Caco-2 (cell line): ENCODE data around the gene CELA2B. TPM values are rescaled to one million over a fixed set of nuclear protein-coding genes. Genes with fewer than 3 reads are reported as not detected.

ENCODE experiments used
- BruUV-seq: library from RNA; stranded (reverse); fragments of 400-500 nt; replicated peaks from 2 replicates; lab custom pipeline; 2021; lab: Mats Ljungman, UMichigan
- CTCF ChIA-PET: fragments of 300-600 bp; sonication (Branson Sonifier 250); formaldehyde crosslinking; loops from one replicate; lab custom pipeline; 2022; ENCODE audit warnings: antibody characterized with exemption; lab: Charles Lee
- POLR2A ChIA-PET: fragments of 300-600 bp; sonication (Branson Sonifier 250); formaldehyde crosslinking; loops from one replicate; lab custom pipeline; 2022; ENCODE audit warnings: antibody characterized with exemption; lab: Charles Lee
- DNase-seq, 2 experiments: peaks; one replicate each; pipeline versions ENCODE4 v3.0.0 to v3.0.0-alpha.2; 2020 to 2022
- H3K27me3 ChIP-seq: replicated peaks from 2 replicates; pipeline ENCODE4 v1.6.0; 2011; ENCODE audit warnings: low read length; ENCODE audit not compliant: control insufficient read depth, insufficient read depth
- H3K36me3 ChIP-seq: 2 replicates; pipeline ENCODE4 v1.5.1; 2011; ENCODE audit warnings: low read length; ENCODE audit not compliant: control insufficient read depth, insufficient read depth
- H3K4me1 ChIP-seq: fragments of 250-450 bp; sonication (Bioruptor Pico); 2 replicates; pipeline ENCODE4 v1.5.1; 2020; ENCODE audit warnings: mild to moderate bottlenecking
- H3K4me3 ChIP-seq: 2 replicates; pipeline ENCODE4 v1.5.1; 2011; ENCODE audit warnings: low read depth, mild to moderate bottlenecking, control low read depth, low read length
- H3K9me3 ChIP-seq: fragments of 250-450 bp; sonication (Bioruptor Pico); 2 replicates; pipeline ENCODE4 v1.5.1; 2020; ENCODE audit warnings: mild to moderate bottlenecking, moderate library complexity
- H3K27ac Mint-ChIP-seq: one replicate; pipeline ENCODE4 v1.8.0; 2022; ENCODE audit warnings: mixed read lengths; ENCODE audit not compliant: unreplicated experiment
- H3K27me3 Mint-ChIP-seq: one replicate; pipeline ENCODE4 v1.8.0; 2022; ENCODE audit warnings: mixed read lengths; ENCODE audit not compliant: insufficient read depth, unreplicated experiment
- H3K36me3 Mint-ChIP-seq: one replicate; pipeline ENCODE4 v1.8.0; 2022; ENCODE audit warnings: mild to moderate bottlenecking, mixed read lengths; ENCODE audit not compliant: insufficient read depth, unreplicated experiment
- H3K4me1 Mint-ChIP-seq: one replicate; pipeline ENCODE4 v1.8.0; 2022; ENCODE audit warnings: low read depth, mixed read lengths; ENCODE audit not compliant: unreplicated experiment
- H3K4me3 Mint-ChIP-seq: one replicate; pipeline ENCODE4 v1.8.0; 2022; ENCODE audit warnings: mild to moderate bottlenecking, moderate library complexity, mixed read lengths; ENCODE audit not compliant: unreplicated experiment
- H3K9me3 Mint-ChIP-seq: one replicate; pipeline ENCODE4 v1.8.0; 2022; ENCODE audit warnings: mixed read lengths; ENCODE audit not compliant: unreplicated experiment
- CTCF ChIP-seq, 2 experiments: fragments of 200-600 bp in 1 of 2; IDR thresholded peaks; 1 replicate in 1 of 2; 2 replicates in 1 of 2; pipeline versions ENCODE4 v1.5.1 to v1.8.0; 2011 to 2022; ENCODE audit warnings: antibody characterized with exemption in 1 of 2, control low read depth in 1 of 2, inconsistent platforms in 1 of 2, low read depth in 1 of 2, low read length in 1 of 2, mild to moderate bottlenecking in 1 of 2, moderate library complexity in 1 of 2; ENCODE audit not compliant: insufficient read depth in 1 of 2, severe bottlenecking in 1 of 2, unreplicated experiment in 1 of 2
- intact Hi-C: fragments of 100-400 bp; cut with micrococcal nuclease; formaldehyde crosslinking; loops from one replicate; pipeline ENCODE4 v1.10.0; 2022; ENCODE audit not compliant: unreplicated experiment
- total RNA-seq: library from RNA; stranded (reverse); gene quantifications from 2 replicates; pipeline ENCODE4 v1.2.3, GENCODE V29; 2022

CELA2B gene
- total RNA-seq, 1 experiment from 2014 or later = not detected

- H3K27ac Mint-ChIP-seq = no peak overlapping the region
- ChIA-PET POLR2A (no interaction called here), CTCF (interaction anchor here (1.0 kb wide), 1 partner anchor 106 kb away, joined by 3 read pairs; no protein-coding TSS in a partner anchor)
- no peak overlapping the region for H3K4me3 ChIP-seq
- H3K27me3 ChIP-seq = no peaks in the 10 kb centered on the region
- H3K4me1 Mint-ChIP-seq = peaks cover 9% of the 10 kb centered on the region
- intact Hi-C loops = no loop called here
- no peaks in the 10 kb centered on the region for H3K36me3 ChIP-seq
- no peaks in the 10 kb centered on the region for H3K36me3 Mint-ChIP-seq
- no peak for DNase-seq
- H3K9me3 ChIP-seq = no peaks in the 10 kb centered on the region
- peaks cover 7% of the 10 kb centered on the region for H3K4me1 ChIP-seq
- no peak for TF ChIP-seq CTCF (IDR thresholded peaks at IDR 0.05; ENCODE audit: insufficient read depth in 1 of 2, low read depth in 1 of 2, low read length in 1 of 2, severe bottlenecking in 1 of 2, unreplicated experiment in 1 of 2)
- no peaks in the 10 kb centered on the region for H3K9me3 Mint-ChIP-seq
- BruUV-seq = TSS peak; percentile 31
- H3K27me3 Mint-ChIP-seq = no peaks in the 10 kb centered on the region
- no peak overlapping the region for H3K4me3 Mint-ChIP-seq
These were observed 47.0 kb upstream of the CELA2B start for GRCh38 chr1:15428815-15429435.

- Mint-ChIP-seq H3K27ac (no peak overlapping the region), H3K9me3 (no peaks in the 10 kb centered on the region), H3K4me1 (peaks cover 2% of the 10 kb centered on the region), H3K36me3 (no peaks in the 10 kb centered on the region), H3K4me3 (no peak overlapping the region), H3K27me3 (no peaks in the 10 kb centered on the region)
- POLR2A ChIA-PET = no interaction called here
- intact Hi-C loops = no loop called here
- no peaks in the 10 kb centered on the region for H3K27me3 ChIP-seq
- H3K36me3 ChIP-seq = no peaks in the 10 kb centered on the region
- no TSS peak for BruUV-seq
- no peaks in the 10 kb centered on the region for H3K4me1 ChIP-seq
- no peak overlapping the region for H3K4me3 ChIP-seq
- no peaks in the 10 kb centered on the region for H3K9me3 ChIP-seq
- DNase-seq = no peak
- CTCF ChIA-PET = no interaction called here
- no peak for TF ChIP-seq CTCF (IDR thresholded peaks at IDR 0.05; ENCODE audit: insufficient read depth in 1 of 2, low read depth in 1 of 2, low read length in 1 of 2, severe bottlenecking in 1 of 2, unreplicated experiment in 1 of 2)
These were observed 46.2 kb upstream of the CELA2B start for GRCh38 chr1:15429701-15430149.

- ChIA-PET CTCF (interaction anchor here (0.8 to 2.6 kb wide), 5 partner anchors 99 to 302 kb away, joined by 3 to 32 read pairs (median 5); no protein-coding TSS in a partner anchor), POLR2A (no interaction called here)
- H3K27me3 Mint-ChIP-seq = no peaks in the 10 kb centered on the region
- intact Hi-C loops = loop anchor here (1.0 kb wide), 1 partner anchor 108 kb away; no protein-coding TSS in a partner anchor
- no peaks in the 10 kb centered on the region for H3K4me1 ChIP-seq
- peak; percentile 61 to 79 for DNase-seq
- no peak overlapping the region for H3K27ac Mint-ChIP-seq
- no peaks in the 10 kb centered on the region for H3K9me3 ChIP-seq
- H3K9me3 Mint-ChIP-seq = no peaks in the 10 kb centered on the region
- H3K4me1 Mint-ChIP-seq = no peaks in the 10 kb centered on the region
- no peaks in the 10 kb centered on the region for H3K27me3 ChIP-seq
- peak; percentile 87 to 90 for TF ChIP-seq CTCF (IDR thresholded peaks at IDR 0.05; ENCODE audit: insufficient read depth in 1 of 2, low read depth in 1 of 2, low read length in 1 of 2, severe bottlenecking in 1 of 2, unreplicated experiment in 1 of 2)
- H3K36me3 Mint-ChIP-seq = no peaks in the 10 kb centered on the region
- BruUV-seq = no TSS peak
- no peaks in the 10 kb centered on the region for H3K36me3 ChIP-seq
- H3K4me3 ChIP-seq = no peak overlapping the region
- no peak overlapping the region for H3K4me3 Mint-ChIP-seq
These were observed 44.9 kb upstream of the CELA2B start for GRCh38 chr1:15430787-15431570.
